WTC11 (cell line): ENCODE results near the gene MYBPC1. TPM values are rescaled to one million over a fixed set of nuclear protein-coding genes. Genes with fewer than 3 reads are reported as not detected.

ENCODE experiments used
- ATAC-seq: fragments of 200-7000 bp; cut with Tn5 transposase; 2 replicates; pipeline ENCODE4 v1.10.0; 2021; ENCODE audit warnings: mild to moderate bottlenecking, moderate library complexity
- Bru-seq: library from RNA; stranded (reverse); fragments of 400-500 nt; gene quantifications from one replicate; lab custom pipeline; 2021; lab: Mats Ljungman, UMichigan
- CTCF ChIA-PET: fragments of 300-600 bp; sonication (Branson Sonifier 250); formaldehyde crosslinking; loops from one replicate; lab custom pipeline; 2021; ENCODE audit warnings: antibody characterized with exemption; lab: Charles Lee
- POLR2A ChIA-PET: fragments of 350-600 bp; sonication (Branson Sonifier 250); formaldehyde crosslinking; loops from one replicate; lab custom pipeline; 2021; ENCODE audit warnings: antibody characterized with exemption; lab: Charles Lee
- DNase-seq: peaks from one replicate; pipeline ENCODE4 v3.0.0; 2021; ENCODE audit warnings: low spot score
- H3K27ac Mint-ChIP-seq: 2 replicates; pipeline ENCODE4 v1.8.0; 2021; ENCODE audit warnings: mixed read lengths
- H3K27me3 Mint-ChIP-seq: 2 replicates; pipeline ENCODE4 v1.8.0; 2021; ENCODE audit warnings: low read depth, mild to moderate bottlenecking, moderate library complexity, mixed read lengths
- H3K36me3 Mint-ChIP-seq: 2 replicates; pipeline ENCODE4 v1.8.0; 2021; ENCODE audit warnings: mixed read lengths
- H3K4me1 Mint-ChIP-seq: 2 replicates; pipeline ENCODE4 v1.8.0; 2022; ENCODE audit warnings: mixed read lengths
- H3K4me3 Mint-ChIP-seq: 2 replicates; pipeline ENCODE4 v1.8.0; 2021; ENCODE audit warnings: mild to moderate bottlenecking, moderate library complexity, mixed read lengths
- H3K9me3 Mint-ChIP-seq: 2 replicates; pipeline ENCODE4 v1.8.0; 2021; ENCODE audit warnings: mixed read lengths
- ETV6 ChIP-seq: sonication (generic); formaldehyde crosslinking; IDR thresholded peaks from 2 replicates; pipeline ENCODE4 v1.8.1; 2022; ENCODE audit warnings: mild to moderate bottlenecking, missing genetic modification reagents
- FOXJ3 ChIP-seq: sonication (generic); formaldehyde crosslinking; IDR thresholded peaks from 2 replicates; pipeline ENCODE4 v1.9.0; 2021; ENCODE audit warnings: missing genetic modification reagents, mild to moderate bottlenecking, borderline replicate concordance
- GABPB1 ChIP-seq: sonication (generic); formaldehyde crosslinking; IDR thresholded peaks from 2 replicates; pipeline ENCODE4 v1.8.1; 2023; ENCODE audit warnings: mild to moderate bottlenecking, missing genetic modification reagents
- GTF2I ChIP-seq: fragments of 250-450 bp; sonication (Bioruptor Pico); conservative IDR thresholded peaks from 2 replicates; pipeline ENCODE4 v1.4.0; 2021; ENCODE audit warnings: mild to moderate bottlenecking
- JUN ChIP-seq: sonication (generic); formaldehyde crosslinking; IDR thresholded peaks from 2 replicates; pipeline ENCODE4 v1.8.0; 2023; ENCODE audit warnings: mild to moderate bottlenecking, missing genetic modification reagents
- OVOL2 ChIP-seq: fragments of 250-450 bp; sonication (Bioruptor Pico); IDR thresholded peaks from 2 replicates; pipeline ENCODE4 v1.9.0; 2021; ENCODE audit warnings: mild to moderate bottlenecking, borderline replicate concordance
- SMAD3 ChIP-seq: sonication (generic); formaldehyde crosslinking; IDR thresholded peaks from 2 replicates; pipeline ENCODE4 v1.8.0; 2022; ENCODE audit warnings: missing genetic modification reagents, mild to moderate bottlenecking, borderline replicate concordance
- SOX15 ChIP-seq: fragments of 250-450 bp; sonication (Bioruptor Pico); IDR thresholded peaks from 2 replicates; pipeline ENCODE4 v1.9.0; 2021; ENCODE audit warnings: mild to moderate bottlenecking
- SP1 ChIP-seq: sonication (generic); formaldehyde crosslinking; conservative IDR thresholded peaks from 2 replicates; pipeline ENCODE4 v1.8.1; 2022; ENCODE audit warnings: missing genetic modification reagents
- ZNF219 ChIP-seq: sonication (generic); formaldehyde crosslinking; IDR thresholded peaks from 2 replicates; pipeline ENCODE4 v1.8.0; 2023; ENCODE audit warnings: missing genetic modification reagents, mild to moderate bottlenecking, borderline replicate concordance
- ZNF416 ChIP-seq: fragments of 250-450 bp; sonication (Bioruptor Pico); IDR thresholded peaks from 2 replicates; pipeline ENCODE4 v1.9.0; 2021; ENCODE audit warnings: mild to moderate bottlenecking, inconsistent platforms
- long read RNA-seq, 3 experiments: library from RNA in 1 of 3; library from capped mRNA in 1 of 3; library from polyadenylated mRNA in 1 of 3; unstranded in 2 of 3; stranded (forward) in 1 of 3; transcript quantifications; one replicate each; pipeline ENCODE4 v2.0.0, GENCODE V29; 2021
- total RNA-seq: library from RNA; stranded (reverse); gene quantifications from 3 replicates; pipeline ENCODE4 v1.2.3, GENCODE V29; 2021
- TF ChIP-seq, protein P1 (sequence below): fragments of 250-450 bp; sonication (Bioruptor Pico); IDR thresholded peaks from 2 replicates; pipeline ENCODE4 v1.8.0; 2021; ENCODE audit warnings: mild to moderate bottlenecking
- TF ChIP-seq, protein P2 (sequence below): sonication (generic); formaldehyde crosslinking; IDR thresholded peaks from 2 replicates; pipeline ENCODE4 v1.8.1; 2023; ENCODE audit warnings: mild to moderate bottlenecking, missing genetic modification reagents
- TF ChIP-seq, protein P3 (sequence below): sonication (generic); formaldehyde crosslinking; IDR thresholded peaks from 2 replicates; pipeline ENCODE4 v1.8.1; 2023; ENCODE audit warnings: mild to moderate bottlenecking, missing genetic modification reagents
- TF ChIP-seq, protein P4 (sequence below): sonication (generic); formaldehyde crosslinking; IDR thresholded peaks from 2 replicates; pipeline ENCODE4 v1.8.1; 2023; ENCODE audit warnings: mild to moderate bottlenecking, missing genetic modification reagents, borderline replicate concordance
- TF ChIP-seq, protein P5 (sequence below): sonication (generic); formaldehyde crosslinking; IDR thresholded peaks from 2 replicates; pipeline ENCODE4 v1.8.0; 2022; ENCODE audit warnings: missing genetic modification reagents
- TF ChIP-seq, protein P6 (sequence below): sonication (generic); formaldehyde crosslinking; IDR thresholded peaks from 2 replicates; pipeline ENCODE4 v1.8.1; 2022; ENCODE audit warnings: missing genetic modification reagents, borderline replicate concordance
- TF ChIP-seq, protein P7 (sequence below): sonication (generic); formaldehyde crosslinking; IDR thresholded peaks from 2 replicates; pipeline ENCODE4 v1.8.0; 2022; ENCODE audit warnings: mild to moderate bottlenecking, missing genetic modification reagents

MYBPC1 gene, protein sequence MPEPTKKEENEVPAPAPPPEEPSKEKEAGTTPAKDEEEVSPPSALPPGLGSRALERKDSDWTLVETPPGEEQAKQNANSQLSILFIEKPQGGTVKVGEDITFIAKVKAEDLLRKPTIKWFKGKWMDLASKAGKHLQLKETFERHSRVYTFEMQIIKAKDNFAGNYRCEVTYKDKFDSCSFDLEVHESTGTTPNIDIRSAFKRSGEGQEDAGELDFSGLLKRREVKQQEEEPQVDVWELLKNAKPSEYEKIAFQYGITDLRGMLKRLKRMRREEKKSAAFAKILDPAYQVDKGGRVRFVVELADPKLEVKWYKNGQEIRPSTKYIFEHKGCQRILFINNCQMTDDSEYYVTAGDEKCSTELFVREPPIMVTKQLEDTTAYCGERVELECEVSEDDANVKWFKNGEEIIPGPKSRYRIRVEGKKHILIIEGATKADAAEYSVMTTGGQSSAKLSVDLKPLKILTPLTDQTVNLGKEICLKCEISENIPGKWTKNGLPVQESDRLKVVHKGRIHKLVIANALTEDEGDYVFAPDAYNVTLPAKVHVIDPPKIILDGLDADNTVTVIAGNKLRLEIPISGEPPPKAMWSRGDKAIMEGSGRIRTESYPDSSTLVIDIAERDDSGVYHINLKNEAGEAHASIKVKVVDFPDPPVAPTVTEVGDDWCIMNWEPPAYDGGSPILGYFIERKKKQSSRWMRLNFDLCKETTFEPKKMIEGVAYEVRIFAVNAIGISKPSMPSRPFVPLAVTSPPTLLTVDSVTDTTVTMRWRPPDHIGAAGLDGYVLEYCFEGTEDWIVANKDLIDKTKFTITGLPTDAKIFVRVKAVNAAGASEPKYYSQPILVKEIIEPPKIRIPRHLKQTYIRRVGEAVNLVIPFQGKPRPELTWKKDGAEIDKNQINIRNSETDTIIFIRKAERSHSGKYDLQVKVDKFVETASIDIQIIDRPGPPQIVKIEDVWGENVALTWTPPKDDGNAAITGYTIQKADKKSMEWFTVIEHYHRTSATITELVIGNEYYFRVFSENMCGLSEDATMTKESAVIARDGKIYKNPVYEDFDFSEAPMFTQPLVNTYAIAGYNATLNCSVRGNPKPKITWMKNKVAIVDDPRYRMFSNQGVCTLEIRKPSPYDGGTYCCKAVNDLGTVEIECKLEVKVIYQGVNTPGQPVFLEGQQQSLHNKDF
- total RNA-seq (not detected in 3 replicates), Bru-seq, nascent RNA (percentile 0 among the genes with signal in this experiment)
- long read RNA-seq, experiment 1: 0 reads
- long read RNA-seq, experiment 2: 0 reads
- long read RNA-seq, experiment 3: 0 reads

DNA sequence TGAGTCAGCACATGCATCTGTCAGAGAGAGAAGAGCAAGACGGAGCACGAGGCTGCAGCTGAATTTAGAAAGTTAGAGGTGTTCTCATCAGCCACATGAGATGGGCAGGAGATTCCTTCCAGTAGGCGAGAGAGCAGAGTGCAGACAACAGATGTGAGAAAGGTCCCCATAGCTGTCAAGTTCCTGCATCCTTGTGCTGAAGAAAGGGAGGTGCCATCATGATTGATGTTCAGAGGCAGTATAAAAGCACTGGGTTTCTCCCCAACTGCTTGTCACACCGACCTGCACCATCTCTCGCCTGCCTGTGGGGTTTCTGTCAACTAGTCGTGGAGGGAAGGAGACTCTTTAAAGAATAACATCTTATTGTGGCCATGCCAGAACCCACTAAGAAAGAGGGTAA is at the start of gene MYBPC1:
TSS of gene MYBPC1 (plus strand) at position 272 of the 400 bp plus-strand sequence. CDS start at position 372, 100 bp downstream.
- no peak within 1 kb of the TSS for H3K27ac Mint-ChIP-seq
- ATAC-seq: peak; percentile 86
- CTCF ChIA-PET: no interaction called here

More for the DNA sequence above, at the start of gene MYBPC1:
- no peak for DNase-seq
- no peaks in the 10 kb centered on the region for H3K9me3 Mint-ChIP-seq
- TF ChIP-seq ETV6 (CRISPR knock-in tag) (no peak), FOXJ3 (CRISPR knock-in tag) (no peak), GABPB1 (no peak), ZNF416 (CRISPR knock-in tag) (no peak), OVOL2 (CRISPR knock-in tag) (no peak), SP1 (no peak), SOX15 (CRISPR knock-in tag) (no peak), SMAD3 (CRISPR knock-in tag) (no peak), ZNF219 (CRISPR knock-in tag) (no peak), GTF2I (no peak), JUN (no peak)
- TF ChIP-seq, protein P1, sequence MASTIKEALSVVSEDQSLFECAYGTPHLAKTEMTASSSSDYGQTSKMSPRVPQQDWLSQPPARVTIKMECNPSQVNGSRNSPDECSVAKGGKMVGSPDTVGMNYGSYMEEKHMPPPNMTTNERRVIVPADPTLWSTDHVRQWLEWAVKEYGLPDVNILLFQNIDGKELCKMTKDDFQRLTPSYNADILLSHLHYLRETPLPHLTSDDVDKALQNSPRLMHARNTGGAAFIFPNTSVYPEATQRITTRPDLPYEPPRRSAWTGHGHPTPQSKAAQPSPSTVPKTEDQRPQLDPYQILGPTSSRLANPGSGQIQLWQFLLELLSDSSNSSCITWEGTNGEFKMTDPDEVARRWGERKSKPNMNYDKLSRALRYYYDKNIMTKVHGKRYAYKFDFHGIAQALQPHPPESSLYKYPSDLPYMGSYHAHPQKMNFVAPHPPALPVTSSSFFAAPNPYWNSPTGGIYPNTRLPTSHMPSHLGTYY (CRISPR knock-in tag): no peak
- TF ChIP-seq, protein P2, sequence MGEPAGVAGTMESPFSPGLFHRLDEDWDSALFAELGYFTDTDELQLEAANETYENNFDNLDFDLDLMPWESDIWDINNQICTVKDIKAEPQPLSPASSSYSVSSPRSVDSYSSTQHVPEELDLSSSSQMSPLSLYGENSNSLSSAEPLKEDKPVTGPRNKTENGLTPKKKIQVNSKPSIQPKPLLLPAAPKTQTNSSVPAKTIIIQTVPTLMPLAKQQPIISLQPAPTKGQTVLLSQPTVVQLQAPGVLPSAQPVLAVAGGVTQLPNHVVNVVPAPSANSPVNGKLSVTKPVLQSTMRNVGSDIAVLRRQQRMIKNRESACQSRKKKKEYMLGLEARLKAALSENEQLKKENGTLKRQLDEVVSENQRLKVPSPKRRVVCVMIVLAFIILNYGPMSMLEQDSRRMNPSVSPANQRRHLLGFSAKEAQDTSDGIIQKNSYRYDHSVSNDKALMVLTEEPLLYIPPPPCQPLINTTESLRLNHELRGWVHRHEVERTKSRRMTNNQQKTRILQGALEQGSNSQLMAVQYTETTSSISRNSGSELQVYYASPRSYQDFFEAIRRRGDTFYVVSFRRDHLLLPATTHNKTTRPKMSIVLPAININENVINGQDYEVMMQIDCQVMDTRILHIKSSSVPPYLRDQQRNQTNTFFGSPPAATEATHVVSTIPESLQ (CRISPR knock-in tag): no peak
- TF ChIP-seq, protein P3, sequence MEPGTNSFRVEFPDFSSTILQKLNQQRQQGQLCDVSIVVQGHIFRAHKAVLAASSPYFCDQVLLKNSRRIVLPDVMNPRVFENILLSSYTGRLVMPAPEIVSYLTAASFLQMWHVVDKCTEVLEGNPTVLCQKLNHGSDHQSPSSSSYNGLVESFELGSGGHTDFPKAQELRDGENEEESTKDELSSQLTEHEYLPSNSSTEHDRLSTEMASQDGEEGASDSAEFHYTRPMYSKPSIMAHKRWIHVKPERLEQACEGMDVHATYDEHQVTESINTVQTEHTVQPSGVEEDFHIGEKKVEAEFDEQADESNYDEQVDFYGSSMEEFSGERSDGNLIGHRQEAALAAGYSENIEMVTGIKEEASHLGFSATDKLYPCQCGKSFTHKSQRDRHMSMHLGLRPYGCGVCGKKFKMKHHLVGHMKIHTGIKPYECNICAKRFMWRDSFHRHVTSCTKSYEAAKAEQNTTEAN (CRISPR knock-in tag): no peak
- TF ChIP-seq, protein P4, sequence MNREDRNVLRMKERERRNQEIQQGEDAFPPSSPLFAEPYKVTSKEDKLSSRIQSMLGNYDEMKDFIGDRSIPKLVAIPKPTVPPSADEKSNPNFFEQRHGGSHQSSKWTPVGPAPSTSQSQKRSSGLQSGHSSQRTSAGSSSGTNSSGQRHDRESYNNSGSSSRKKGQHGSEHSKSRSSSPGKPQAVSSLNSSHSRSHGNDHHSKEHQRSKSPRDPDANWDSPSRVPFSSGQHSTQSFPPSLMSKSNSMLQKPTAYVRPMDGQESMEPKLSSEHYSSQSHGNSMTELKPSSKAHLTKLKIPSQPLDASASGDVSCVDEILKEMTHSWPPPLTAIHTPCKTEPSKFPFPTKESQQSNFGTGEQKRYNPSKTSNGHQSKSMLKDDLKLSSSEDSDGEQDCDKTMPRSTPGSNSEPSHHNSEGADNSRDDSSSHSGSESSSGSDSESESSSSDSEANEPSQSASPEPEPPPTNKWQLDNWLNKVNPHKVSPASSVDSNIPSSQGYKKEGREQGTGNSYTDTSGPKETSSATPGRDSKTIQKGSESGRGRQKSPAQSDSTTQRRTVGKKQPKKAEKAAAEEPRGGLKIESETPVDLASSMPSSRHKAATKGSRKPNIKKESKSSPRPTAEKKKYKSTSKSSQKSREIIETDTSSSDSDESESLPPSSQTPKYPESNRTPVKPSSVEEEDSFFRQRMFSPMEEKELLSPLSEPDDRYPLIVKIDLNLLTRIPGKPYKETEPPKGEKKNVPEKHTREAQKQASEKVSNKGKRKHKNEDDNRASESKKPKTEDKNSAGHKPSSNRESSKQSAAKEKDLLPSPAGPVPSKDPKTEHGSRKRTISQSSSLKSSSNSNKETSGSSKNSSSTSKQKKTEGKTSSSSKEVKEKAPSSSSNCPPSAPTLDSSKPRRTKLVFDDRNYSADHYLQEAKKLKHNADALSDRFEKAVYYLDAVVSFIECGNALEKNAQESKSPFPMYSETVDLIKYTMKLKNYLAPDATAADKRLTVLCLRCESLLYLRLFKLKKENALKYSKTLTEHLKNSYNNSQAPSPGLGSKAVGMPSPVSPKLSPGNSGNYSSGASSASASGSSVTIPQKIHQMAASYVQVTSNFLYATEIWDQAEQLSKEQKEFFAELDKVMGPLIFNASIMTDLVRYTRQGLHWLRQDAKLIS: no peak
- TF ChIP-seq, protein P5, sequence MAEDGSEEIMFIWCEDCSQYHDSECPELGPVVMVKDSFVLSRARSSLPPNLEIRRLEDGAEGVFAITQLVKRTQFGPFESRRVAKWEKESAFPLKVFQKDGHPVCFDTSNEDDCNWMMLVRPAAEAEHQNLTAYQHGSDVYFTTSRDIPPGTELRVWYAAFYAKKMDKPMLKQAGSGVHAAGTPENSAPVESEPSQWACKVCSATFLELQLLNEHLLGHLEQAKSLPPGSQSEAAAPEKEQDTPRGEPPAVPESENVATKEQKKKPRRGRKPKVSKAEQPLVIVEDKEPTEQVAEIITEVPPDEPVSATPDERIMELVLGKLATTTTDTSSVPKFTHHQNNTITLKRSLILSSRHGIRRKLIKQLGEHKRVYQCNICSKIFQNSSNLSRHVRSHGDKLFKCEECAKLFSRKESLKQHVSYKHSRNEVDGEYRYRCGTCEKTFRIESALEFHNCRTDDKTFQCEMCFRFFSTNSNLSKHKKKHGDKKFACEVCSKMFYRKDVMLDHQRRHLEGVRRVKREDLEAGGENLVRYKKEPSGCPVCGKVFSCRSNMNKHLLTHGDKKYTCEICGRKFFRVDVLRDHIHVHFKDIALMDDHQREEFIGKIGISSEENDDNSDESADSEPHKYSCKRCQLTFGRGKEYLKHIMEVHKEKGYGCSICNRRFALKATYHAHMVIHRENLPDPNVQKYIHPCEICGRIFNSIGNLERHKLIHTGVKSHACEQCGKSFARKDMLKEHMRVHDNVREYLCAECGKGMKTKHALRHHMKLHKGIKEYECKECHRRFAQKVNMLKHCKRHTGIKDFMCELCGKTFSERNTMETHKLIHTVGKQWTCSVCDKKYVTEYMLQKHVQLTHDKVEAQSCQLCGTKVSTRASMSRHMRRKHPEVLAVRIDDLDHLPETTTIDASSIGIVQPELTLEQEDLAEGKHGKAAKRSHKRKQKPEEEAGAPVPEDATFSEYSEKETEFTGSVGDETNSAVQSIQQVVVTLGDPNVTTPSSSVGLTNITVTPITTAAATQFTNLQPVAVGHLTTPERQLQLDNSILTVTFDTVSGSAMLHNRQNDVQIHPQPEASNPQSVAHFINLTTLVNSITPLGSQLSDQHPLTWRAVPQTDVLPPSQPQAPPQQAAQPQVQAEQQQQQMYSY (CRISPR knock-in tag): no peak
- TF ChIP-seq, protein P6, sequence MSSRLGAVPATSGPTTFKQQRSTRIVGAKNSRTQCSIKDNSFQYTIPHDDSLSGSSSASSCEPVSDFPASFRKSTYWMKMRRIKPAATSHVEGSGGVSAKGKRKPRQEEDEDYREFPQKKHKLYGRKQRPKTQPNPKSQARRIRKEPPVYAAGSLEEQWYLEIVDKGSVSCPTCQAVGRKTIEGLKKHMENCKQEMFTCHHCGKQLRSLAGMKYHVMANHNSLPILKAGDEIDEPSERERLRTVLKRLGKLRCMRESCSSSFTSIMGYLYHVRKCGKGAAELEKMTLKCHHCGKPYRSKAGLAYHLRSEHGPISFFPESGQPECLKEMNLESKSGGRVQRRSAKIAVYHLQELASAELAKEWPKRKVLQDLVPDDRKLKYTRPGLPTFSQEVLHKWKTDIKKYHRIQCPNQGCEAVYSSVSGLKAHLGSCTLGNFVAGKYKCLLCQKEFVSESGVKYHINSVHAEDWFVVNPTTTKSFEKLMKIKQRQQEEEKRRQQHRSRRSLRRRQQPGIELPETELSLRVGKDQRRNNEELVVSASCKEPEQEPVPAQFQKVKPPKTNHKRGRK (CRISPR knock-in tag): no peak
- TF ChIP-seq, protein P7, sequence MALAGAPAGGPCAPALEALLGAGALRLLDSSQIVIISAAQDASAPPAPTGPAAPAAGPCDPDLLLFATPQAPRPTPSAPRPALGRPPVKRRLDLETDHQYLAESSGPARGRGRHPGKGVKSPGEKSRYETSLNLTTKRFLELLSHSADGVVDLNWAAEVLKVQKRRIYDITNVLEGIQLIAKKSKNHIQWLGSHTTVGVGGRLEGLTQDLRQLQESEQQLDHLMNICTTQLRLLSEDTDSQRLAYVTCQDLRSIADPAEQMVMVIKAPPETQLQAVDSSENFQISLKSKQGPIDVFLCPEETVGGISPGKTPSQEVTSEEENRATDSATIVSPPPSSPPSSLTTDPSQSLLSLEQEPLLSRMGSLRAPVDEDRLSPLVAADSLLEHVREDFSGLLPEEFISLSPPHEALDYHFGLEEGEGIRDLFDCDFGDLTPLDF (CRISPR knock-in tag): no peak
- POLR2A ChIA-PET: no interaction called here
- no peaks in the 10 kb centered on the region for H3K36me3 Mint-ChIP-seq
- peaks cover 28% of the 10 kb centered on the region for H3K4me1 Mint-ChIP-seq
- no peak within 1 kb of the TSS for H3K4me3 Mint-ChIP-seq
- H3K27me3 Mint-ChIP-seq: no peaks in the 10 kb centered on the region
